ENCODE measurements around the gene ATP7A. TPM values are rescaled to one million over a fixed set of nuclear protein-coding genes. Genes with fewer than 3 reads are reported as not detected.

Gene ATP7A
- polyA plus RNA-seq, 2 of the 4 experiments (the other 2 are of a cell fraction), result 6.5 to 12.2 TPM

- CTCF ChIA-PET, result interaction anchor here (0.6 kb wide), 1 partner anchor 48 kb away, joined by 3 read pairs; no protein-coding TSS in a partner anchor
- POLR2A ChIA-PET, result no interaction called here
- FAIRE-seq, result peak; percentile 97
- peak in 1 of 2 experiments; percentile 42; a peak in 2 of 6 replicates for ATAC-seq
- peak overlapping the region; percentile 41 to 55; a peak in 4 of 6 replicates for H3K27ac ChIP-seq
- TF ChIP-seq POLR2A (IDR thresholded peaks at IDR 0.05; ENCODE audit: low read length) (no peak), MAFK (IDR thresholded peaks at IDR 0.05; ENCODE audit: partially characterized antibody) (peak; percentile 22), EP300 (IDR thresholded peaks at IDR 0.05) (no peak), ELK1 (IDR thresholded peaks at IDR 0.05; ENCODE audit: low read depth, low read length) (no peak)
- H3K4me3 ChIP-seq, result no peak overlapping the region
- H3K9me3 ChIP-seq, result 0 out of 3 replicates have a peak, but pooled peaks cover under 1% of the 10 kb centered on the region
- peak overlapping the region; percentile 68 for H3K4me2 ChIP-seq
- H3K4me1 ChIP-seq, result peaks cover 32% of the 10 kb centered on the region
- peak in 1 of 2 experiments; percentile 9 for DNase-seq (ENCODE audit: low read depth in 1 of 2, low spot score in 1 of 2)
- WGBS (ENCODE audit: missing lambda C conversion rate), result 33% methylated on average over 1 of the region's 1 CpG
Measured at GRCh38 chrX:77953302-77953701, 42.8 kb downstream of the ATP7A start.

GRCh38 chrX:77953708-77954107 is 43.2 kb downstream of the ATP7A start:
- 12% methylated on average over 1 of the region's 1 CpG for whole genome bisulfite sequencing (ENCODE audit: missing lambda C conversion rate)
- Histone ChIP-seq H3K4me3 (no peak overlapping the region), H3K4me2 (peak overlapping the region; percentile 68), H3K27ac (peak overlapping the region; percentile 41 to 55; a peak in 4 of 6 replicates), H3K9me3 (0 out of 3 replicates have a peak, but pooled peaks cover 4% of the 10 kb centered on the region), H3K4me1 (peaks cover 32% of the 10 kb centered on the region)
- peak; percentile 47 to 79; a peak in 4 of 6 replicates for ATAC-seq
- POLR2A ChIA-PET, result no interaction called here
- DNase-seq (ENCODE audit: low read depth in 1 of 2, low spot score in 1 of 2), result peak in 1 of 2 experiments; percentile 29
- TF ChIP-seq FOXS1 (CRISPR knock-in tag; IDR thresholded peaks at IDR 0.05), result no peak
- no peak for TF ChIP-seq ZSCAN20 (CRISPR knock-in tag; IDR thresholded peaks at IDR 0.05)
- no peak for TF ChIP-seq USF2 (IDR thresholded peaks at IDR 0.05)
- no peak for TF ChIP-seq HEYL (CRISPR knock-in tag; IDR thresholded peaks at IDR 0.05)
- no peak for TF ChIP-seq POLR2AphosphoS2 (conservative IDR thresholded peaks at IDR 0.05; ENCODE audit: low read length)
- no peak for TF ChIP-seq FOSL2 (IDR thresholded peaks at IDR 0.05)
- no peak for TF ChIP-seq FOSL2 (CRISPR knock-in tag; IDR thresholded peaks at IDR 0.05)
- TF ChIP-seq E2F6 (IDR thresholded peaks at IDR 0.05; ENCODE audit: borderline replicate concordance, low read depth), result no peak
- TF ChIP-seq TP53 (CRISPR knock-in tag; IDR thresholded peaks at IDR 0.05), result no peak
- TF ChIP-seq JUN (IDR thresholded peaks at IDR 0.05), result no peak
- TF ChIP-seq TFCP2L1 (CRISPR knock-in tag; IDR thresholded peaks at IDR 0.05), result no peak
- no peak for TF ChIP-seq CHD4 (IDR thresholded peaks at IDR 0.05; ENCODE audit: borderline replicate concordance)
- no peak for TF ChIP-seq ZFP36 (IDR thresholded peaks at IDR 0.05; ENCODE audit: borderline replicate concordance, partially characterized antibody)
- TF ChIP-seq ATOH8 (CRISPR knock-in tag; IDR thresholded peaks at IDR 0.05; ENCODE audit: low read depth), result no peak
- FAIRE-seq, result no peak
- CTCF ChIA-PET, result interaction anchor here (0.6 kb wide), 1 partner anchor 48 kb away, joined by 3 read pairs; no protein-coding TSS in a partner anchor

- no peak for ATAC-seq
- POLR2A ChIA-PET, result no interaction called here
- 78% methylated on average over 1 of the region's 1 CpG for WGBS (ENCODE audit: missing lambda C conversion rate)
- FAIRE-seq, result no peak
- DNase-seq (ENCODE audit: low read depth in 1 of 2, low spot score in 1 of 2), result no peak
- H3K4me1 ChIP-seq, result peaks cover 10% of the 10 kb centered on the region; the same call in 1 of the 3 replicates
- no peak overlapping the region for H3K4me2 ChIP-seq
- CTCF ChIA-PET, result no interaction called here
- H3K4me3 ChIP-seq, result no peak overlapping the region
- TF ChIP-seq MYC (IDR thresholded peaks at IDR 0.05; ENCODE audit: borderline replicate concordance, low read length) (no peak), HOXB13 (CRISPR knock-in tag; IDR thresholded peaks at IDR 0.05; ENCODE audit: low read depth) (no peak), NR3C1 (IDR thresholded peaks at IDR 0.05) (no peak), EHF (CRISPR knock-in tag; IDR thresholded peaks at IDR 0.05) (no peak), BHLHE40 (IDR thresholded peaks at IDR 0.05; ENCODE audit: low read depth, low read length) (no peak), FOSB (CRISPR knock-in tag; IDR thresholded peaks at IDR 0.05) (no peak), CBX2 (IDR thresholded peaks at IDR 0.05; ENCODE audit: borderline replicate concordance, low read depth) (no peak), POLR2A (IDR thresholded peaks at IDR 0.05; ENCODE audit: low read length) (no peak), ESRRA (IDR thresholded peaks at IDR 0.05; ENCODE audit: borderline replicate concordance, low read length) (no peak)
- 0 out of 3 replicates have a peak, but pooled peaks cover 5% of the 10 kb centered on the region for H3K9me3 ChIP-seq
- H3K27ac ChIP-seq, result no peak overlapping the region
Measured at GRCh38 chrX:77960567-77960966, 50.1 kb downstream of the ATP7A start.
